Medulla oblongata (tissue), 1 donor: ENCODE data around the gene SLC18B1.
A peak's percentile ranks its signal among the peaks of the same experiment; 100 is the strongest.
"Not testable (repeated sequence)": the region's sequence is repeated elsewhere in the genome, so short reads cannot be mapped to it uniquely, and the experiment has no call there.

Experiments
- DNase-seq: peaks from one replicate; pipeline ENCODE4 v3.0.0-alpha.2; 2015; ENCODE audit errors: extremely low spot score

The SLC18B1 gene

DNA sequence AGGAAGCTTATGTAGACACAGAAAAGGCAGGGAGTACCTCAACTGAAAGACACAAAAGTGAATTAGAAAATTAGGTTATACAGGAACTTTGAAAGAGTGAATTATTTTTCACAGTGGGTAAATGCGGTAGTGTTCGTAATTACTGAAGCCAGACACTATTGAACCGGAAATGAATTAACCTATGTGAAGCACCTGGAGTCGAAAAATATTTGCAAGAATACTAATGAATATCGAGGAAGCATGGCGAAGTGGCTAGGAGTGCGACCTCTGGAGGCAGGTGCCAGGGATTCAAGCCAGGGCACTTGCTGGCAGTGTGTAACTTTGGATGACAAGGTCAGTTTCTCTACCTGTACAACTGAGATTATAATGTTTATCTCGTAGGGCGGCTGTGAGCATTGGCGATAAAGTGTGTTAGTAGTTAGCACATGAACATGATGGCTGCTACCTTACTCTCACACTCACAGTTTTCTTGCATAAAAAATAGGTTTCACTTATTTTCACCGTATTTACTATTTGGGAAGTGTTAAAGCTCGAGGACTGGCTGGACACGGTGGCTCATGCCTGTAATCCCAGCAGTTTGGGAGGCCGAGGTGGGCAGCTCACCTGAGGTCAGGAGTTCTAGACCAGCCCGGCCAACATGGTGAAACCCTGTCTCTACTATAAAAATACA, 567 bp upstream of the SLC18B1 start:
- DNase-seq = peak; percentile 82

DNA sequence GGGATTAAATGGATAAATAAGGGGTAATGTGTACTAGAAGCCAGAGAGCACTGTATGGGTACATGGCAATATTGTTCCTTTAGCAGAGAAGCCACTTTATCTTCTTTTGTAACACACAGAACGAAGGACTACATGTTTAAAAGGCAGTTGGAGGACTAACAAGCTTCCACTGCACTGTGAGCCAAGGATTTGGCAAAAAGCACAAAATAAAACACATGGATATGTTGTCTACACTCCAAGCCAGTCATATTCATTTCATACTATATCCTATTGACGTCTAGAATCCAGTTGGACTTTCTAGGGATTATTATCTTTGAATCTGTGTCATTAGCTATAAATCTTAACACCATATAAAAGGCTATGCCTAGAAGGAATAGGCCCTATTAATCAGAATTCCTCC, 3.0 kb downstream of the SLC18B1 start:
- no peak for DNase-seq

DNA sequence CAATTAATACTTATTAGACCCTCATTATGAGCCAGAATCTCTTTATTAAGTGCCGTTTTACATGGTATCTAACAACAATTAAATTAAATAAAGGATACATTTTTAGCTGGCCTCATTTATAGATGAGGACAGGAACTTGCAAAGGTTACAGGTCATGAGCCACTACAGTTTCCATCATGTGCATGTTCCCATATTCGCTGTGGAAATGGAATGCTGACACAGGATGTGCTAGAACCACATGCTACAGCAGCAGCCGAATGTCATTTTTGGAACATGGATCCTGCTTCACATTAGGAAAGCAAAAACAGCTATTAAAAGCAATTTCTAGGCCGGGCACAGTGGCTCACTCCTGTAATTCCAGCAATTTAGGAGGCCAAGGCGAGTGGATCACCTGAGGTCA, 5.9 kb downstream of the SLC18B1 start:
- DNase-seq = no peak

DNA sequence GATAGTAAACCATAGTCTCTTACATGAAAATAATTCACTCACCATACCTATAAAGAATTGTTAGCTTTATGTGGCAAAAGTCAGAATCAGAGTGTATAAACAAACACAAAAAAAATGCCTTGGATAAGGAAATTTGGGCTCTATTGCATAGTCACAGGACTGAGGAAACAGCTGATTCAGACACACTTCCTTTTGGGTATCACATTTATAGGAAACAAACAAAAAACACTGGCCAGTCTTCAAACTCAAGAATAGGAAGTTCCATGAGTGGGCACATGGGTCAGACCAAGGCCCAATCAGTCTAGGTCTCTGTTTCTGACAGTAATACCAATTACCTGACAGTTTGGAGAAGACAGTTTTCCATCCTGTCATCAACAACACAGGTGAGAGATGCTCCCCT, 8.0 kb downstream of the SLC18B1 start:
- peak; percentile 68 for DNase-seq

DNA sequence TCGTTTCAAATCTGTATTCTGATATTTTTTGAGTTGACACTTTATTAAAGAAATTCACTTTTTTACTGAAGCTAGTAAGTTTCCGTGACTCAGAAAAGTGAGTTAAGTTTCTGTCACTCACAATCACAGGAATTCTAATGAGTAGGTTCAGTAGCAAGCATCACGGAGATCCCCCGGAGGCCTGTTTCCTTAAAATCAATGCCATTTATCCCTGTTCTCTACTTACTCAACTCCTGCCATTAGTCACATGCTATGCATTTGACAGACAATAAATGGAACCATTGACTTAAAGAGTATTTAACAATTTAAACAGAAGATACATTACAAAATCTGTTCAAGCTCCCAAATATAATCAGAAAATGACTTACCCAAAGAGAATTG, 9.1 kb downstream of the SLC18B1 start:
- no peak for DNase-seq

DNA sequence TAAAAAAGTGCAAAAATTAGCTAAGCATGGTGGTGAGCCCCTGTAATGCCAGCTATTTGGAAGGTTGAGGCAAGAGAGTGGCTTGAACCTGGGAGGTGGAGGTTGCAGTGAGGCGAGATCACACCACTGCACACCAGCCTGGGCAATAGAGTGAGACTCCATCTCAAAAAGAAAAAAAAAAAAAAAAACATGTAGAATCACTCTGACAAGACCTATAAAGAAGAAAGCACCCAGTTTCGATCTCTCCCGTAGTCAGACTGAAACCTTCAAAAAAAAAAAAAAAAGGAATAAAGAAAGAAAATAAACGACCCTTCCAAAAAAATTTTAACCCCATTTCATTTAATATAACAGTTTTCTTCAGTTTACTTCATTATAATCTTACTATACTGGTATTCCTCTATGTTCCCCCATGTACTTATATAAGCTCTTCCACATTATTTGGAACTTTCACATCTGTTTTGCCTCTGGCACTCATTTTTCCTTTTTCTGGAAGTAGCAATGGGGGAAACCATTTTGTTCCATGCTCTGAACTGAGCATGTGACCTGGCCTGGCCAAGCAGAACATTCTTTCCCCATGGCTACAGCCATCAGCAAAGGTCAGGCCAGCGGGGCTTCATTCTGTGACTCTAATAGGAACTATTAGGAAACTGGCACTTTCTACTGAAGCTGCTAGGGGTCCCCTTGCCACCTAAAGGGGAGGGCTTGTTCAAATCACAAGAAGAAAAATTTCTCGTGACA, 9.6 kb downstream of the SLC18B1 start:
- no peak for DNase-seq

DNA sequence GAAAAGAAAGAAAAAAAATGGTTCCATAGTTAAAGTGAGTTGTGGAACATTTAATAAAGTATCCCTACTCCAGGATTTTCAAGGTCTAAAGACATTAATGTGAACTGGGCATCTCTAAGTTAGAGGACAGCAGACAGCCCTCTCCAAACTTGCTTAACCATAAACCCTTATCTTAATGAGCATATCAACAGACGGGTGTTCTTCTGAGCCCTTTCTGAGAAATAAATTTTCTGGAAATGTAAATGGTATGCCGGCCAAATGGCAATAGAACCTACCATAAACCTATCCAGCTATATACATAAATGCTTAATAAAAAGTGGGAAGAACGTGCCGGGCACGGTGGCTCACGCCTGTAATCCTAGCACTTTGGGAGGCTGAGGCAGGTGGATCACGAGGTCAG, 12.5 kb downstream of the SLC18B1 start:
- no peak for DNase-seq

DNA sequence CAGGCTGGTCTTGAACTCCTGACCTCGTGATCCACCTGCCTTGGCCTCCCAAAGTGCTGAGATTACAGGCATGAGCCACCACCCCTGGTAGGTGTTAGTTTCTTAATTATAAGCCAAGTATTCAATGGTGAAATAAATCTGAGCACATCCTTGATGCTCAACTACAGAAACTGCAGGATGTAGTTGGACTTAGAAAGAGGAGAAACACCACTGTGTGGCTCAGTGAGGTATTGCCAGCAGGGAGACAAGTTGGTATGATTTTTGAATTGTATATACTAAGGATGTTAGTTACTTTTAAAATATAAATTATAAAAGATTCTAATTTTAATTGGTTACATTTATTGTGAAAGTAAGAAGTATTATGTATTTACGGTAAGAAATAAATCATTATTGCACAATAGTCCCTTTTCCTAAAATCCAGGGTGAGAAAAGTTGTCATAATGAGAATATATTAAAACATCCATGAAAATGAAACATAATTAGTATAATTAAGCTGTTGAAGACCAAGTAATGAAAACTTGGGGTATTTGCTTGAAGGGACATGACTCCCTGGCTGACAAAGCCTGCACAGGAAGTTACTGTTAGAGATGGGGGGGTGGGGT, 17.6 kb downstream of the SLC18B1 start:
- no peak for DNase-seq

DNA sequence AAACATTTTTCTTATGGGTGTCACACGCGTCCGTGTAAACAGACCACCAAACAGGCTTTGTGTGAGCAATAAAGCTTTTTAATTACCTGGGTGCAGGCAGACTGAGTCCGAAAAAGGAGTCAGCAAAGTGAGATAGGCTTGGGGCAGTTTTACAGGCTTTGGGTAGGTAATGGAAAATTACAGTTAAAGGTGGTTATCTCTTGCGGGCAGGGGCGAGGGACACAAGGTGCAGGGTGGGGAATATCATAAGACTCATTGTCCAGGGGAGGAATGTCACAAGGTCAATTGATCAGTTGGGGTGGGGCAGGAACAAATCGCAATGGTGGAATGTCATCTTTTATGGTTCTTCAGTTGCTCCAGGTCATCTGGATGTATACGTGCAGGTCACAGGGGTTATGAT, 20.6 kb downstream of the SLC18B1 start:
- DNase-seq = not testable (repeated sequence)

DNA sequence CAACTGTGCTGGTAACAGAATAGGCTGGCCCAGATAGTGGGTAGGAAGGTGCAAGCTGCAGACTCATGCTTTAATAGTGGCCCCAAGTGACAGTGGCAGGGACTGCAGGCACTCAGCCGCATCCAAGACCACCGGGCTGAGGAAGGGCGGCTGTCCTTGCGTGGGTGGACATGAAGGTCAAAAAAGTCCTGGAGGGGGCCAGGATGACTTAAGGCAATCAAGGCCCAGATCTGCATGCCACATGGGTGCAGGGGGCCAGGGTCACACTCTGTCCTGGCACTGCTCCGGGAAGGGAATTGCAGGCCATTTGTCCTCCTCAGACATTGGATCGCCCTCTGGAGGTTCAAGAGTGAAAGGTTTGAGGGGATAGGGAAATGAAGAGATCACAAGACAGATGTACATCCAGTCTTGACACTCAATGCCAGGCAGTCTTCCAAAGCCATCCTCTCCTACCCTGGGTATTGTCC, 30.4 kb downstream of the SLC18B1 start:
- peak; percentile 72 for DNase-seq

DNA sequence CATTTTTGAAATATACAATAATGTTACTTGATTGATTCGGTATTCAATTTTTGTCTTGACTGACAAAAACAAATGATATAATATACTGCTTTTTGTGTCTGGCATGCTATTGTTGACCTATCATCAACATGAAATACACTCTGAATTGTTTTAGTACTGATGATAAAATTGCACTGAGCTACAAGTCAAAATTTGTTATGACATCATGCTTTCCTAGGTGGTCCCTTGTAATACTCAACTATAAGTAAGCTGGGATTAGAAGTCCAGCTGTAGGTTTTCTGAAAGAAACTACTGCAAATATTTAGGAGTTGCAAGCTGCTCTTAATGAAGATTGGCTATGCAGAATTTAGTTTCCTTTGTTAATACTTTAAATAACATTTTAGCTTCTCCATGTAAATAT, 32.9 kb downstream of the SLC18B1 start:
- DNase-seq = no peak

DNA sequence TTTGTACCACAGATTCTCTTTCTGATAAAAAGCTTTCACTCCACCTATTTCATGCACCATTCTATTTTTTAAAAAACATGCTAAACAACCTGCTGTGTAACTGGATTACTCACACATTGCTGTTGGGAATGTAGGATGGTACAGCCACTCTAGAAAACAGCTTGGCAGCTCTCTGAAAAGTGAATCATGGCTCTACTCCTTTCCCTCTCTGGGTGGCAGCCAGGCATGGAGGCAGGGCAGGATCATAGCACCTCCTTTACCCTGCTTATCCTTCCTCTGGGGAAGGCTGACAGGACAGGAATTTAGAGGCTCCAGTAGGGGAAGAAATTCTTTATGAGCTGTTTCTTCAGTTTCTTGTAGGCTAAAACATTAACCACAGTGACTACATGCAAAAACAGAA, 34.1 kb downstream of the SLC18B1 start:
- DNase-seq = no peak

DNA sequence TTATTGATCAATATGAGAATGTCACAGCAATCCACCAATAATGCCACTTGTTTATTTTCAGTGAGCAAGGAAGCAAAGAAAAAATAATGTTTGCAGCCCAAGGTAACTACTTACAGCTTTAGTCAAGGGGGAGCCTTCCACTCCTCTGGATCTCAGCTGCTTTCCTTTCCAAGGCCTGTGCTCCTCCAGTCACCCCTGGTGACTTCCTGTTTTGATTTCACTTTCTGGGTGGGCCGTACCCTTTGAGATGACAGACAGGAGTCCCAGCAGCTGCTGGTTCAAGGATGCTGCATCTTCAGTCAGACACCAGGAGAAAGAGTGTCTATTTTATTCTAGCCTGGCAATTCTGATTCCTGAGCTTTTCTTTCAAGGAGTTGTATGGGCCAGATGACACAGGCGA, 35.2 kb downstream of the SLC18B1 start:
- DNase-seq = peak; percentile 58

DNA sequence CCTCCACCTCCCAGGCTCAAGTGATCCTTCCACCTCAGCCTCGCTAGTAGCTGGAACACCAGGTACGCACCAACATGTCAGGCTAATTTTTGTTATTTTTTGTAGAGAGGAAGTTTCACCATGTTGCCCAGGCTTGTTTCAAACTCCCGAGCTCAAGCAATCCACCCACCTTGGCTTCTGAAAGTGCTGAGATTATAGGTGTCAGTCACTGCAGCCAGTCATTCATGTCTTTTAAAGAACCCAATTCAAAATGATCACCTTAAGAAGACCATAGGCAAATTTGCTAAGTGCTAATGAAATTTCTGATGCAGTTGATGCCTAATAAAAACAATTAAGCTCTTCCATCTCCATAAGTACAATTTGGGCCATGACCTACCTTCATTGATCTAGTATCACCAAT, 38.2 kb downstream of the SLC18B1 start:
- DNase-seq = no peak

DNA sequence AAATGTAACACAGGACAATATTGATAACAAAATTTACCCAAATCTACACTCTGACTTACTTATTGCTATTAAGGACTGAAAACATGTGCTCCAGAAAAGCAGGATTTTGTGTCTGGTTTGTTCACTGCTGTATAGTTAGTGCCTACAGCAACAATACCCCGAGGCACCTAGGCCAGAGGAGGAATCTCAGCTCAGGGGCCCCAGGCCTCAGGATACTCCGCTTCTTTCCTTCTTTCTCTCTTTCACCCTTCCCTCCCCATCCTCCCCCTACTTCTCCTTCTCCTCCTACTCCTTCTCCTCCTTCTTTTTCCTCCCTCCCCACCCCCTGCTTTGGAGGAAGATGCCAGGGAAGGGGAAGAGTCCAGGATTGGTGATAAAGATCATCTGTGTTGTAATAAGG, 39.7 kb downstream of the SLC18B1 start:
- DNase-seq = no peak

DNA sequence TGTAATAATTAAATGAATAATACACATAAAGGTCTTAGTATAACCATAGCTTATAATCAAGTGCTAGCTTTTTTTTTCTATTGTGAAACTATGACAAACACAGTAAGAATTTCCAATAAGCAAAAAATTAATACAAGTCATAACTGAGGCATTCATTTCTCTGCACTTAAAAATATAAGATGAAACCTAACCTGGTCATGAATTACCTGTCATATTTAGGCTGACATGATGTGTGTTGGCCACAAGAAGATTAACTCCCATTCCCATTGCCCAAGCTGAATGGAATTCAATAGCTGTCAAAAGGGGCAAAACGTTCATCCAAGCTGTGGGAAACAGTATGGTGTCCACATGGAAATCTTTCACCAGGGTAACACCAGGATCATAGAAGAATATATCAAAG, 46.2 kb downstream of the SLC18B1 start:
- DNase-seq = no peak

DNA sequence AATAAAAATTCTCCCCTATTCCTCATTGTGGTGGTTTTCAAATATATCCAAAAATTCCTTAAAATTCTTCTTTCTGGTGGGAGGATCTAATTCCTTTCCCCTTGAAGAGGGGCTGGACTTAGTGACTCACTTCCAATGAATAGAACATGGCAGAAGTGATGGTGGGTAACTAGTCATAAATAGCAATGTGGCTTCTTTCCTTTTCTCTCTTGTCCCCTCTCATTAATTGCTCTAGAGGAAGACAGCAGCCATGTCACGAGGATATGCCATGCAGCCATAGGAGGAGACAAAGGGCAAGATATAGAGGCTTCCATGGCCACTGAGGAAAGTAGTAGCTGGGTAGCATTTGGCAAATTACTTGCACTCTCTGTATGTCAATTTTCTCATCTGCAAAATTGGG, 46.6 kb downstream of the SLC18B1 start:
- no peak for DNase-seq

DNA sequence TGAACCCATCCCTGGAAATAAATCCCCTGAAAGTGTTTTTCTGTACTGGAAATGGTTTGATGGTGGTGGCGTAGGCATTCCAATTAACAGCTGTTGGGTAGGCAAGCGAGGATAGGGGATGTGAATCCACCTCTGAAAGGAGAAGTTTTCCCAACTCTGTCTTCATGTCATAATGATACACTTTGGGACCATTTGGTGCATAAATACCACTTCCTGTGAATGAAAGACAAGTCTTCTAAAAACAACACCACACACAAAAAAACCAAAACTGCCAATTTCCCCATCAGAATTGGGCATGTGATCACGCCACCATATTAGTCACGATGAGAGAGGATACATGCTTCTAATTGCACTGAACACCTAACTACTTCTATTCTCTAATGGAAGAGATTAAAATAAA, 47.1 kb downstream of the SLC18B1 start:
- no peak for DNase-seq

DNA sequence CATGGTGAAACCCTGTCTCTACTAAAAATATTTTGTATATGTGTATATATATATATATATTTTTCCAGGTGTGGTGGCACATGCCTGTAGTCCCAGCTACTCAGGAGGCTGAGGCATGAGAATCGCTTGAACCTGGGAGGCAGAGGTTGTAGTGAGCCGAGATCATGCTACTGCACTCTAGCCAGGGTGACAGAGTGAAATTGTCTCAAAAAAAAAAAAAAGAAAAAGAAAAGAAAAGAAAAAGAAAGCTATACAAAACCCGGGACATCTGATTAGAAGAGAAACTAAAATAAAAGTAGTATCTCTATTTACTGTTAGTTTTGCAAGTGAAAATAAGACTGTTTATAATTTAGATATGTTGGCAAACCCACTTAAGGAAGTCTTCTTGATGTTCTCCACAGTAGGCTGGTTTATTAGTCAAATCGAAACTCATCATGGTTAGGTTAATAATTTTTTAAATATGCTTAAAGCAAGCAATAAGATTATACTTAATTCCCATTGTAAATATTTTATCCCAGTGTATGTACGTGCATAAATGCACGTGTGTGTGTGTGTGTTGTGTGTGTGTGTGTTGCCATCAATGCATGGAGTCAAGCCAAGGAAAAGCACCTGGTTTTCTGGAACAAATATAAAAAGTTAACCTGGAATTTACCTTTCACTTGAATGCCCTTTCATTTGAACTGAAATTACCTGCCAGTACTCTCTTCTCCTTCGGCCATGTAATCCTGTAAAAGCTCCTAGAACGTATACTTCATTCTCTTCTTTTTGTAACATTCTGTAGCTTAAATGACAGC, 47.8 kb downstream of the SLC18B1 start:
- no peak for DNase-seq

DNA sequence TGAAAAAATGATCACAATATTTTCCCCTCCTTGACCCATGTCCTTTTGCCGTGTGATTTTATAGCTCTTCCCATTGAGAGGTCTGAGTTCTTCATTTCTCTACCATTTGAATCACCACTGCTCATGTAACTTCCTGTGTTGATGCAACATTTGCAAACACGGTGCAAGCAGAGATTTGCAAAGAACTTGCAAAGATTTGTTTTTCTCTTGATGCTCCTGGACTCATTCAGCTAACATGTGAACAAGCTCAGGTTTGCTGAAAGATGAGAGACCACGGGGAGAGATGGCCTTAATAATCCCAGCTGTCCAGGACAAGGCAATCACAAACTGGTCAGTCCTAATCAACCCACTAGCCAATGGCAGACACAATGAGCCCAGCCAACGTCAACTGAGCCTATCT, 49.3 kb downstream of the SLC18B1 start:
- DNase-seq = peak; percentile 33

DNA sequence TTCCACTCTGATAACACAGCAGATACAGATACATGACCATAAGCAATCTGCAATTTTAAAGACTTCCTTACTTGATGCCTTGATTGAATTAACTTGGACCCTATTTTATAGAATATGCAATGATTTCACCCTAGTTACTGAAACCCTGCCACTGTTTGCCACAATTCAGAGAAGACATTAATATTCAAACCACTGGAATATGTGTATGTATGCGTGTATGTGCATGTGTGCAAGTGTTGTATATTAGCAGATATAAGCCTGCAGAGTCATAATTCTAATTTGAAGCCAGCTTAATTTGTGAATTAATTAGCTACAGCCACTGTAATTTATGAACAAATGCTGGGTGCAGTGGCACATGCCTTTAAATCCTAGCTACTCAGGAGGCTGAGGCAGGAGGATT, 50.0 kb downstream of the SLC18B1 start:
- DNase-seq = no peak

DNA sequence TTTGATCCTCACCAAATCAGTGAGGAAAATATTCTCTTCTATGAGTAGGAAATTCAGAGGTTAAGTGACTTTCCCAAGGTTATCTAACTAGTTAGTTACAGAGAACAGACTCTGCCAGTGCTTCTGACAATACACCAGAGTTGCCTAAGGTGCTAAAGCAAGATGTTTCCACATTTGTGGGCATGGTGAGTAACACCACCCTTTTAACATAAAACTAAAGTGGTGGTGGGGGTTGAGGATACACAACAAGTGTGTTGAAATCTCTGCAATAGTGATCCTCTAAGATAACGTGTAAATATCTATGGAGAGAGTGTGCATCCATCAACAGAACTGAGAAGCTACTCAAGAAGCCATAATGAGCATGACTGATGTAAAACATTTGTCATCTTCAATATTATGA, 52.4 kb downstream of the SLC18B1 start:
- no peak for DNase-seq
